ENCODE data around the gene RMI1.

Gene RMI1

GRCh38 chr9:83971485-83971884 is 9.1 kb upstream of the RMI1 start:
- no peak for DNase-seq

- DNase-seq, result no peak
These were observed 8.3 kb upstream of the RMI1 start for GRCh38 chr9:83972286-83972685.

- no peak for DNase-seq
These were observed 5.3 kb upstream of the RMI1 start for GRCh38 chr9:83975300-83975699.

- no peak for DNase-seq
These were observed 4.2 kb upstream of the RMI1 start for GRCh38 chr9:83976372-83976771.

- DNase-seq, result no peak
These were observed 3.4 kb upstream of the RMI1 start for GRCh38 chr9:83977196-83977595.

- DNase-seq, result peak; percentile 26
These were observed 1.4 kb upstream of the RMI1 start for GRCh38 chr9:83978992-83979811.

GRCh38 chr9:83979812-83980394 is 702 bp upstream of the RMI1 start, which contains the start of gene HNRNPK:
TSS of gene HNRNPK (minus strand) at chr9:83980215. CDS start at chr9:83978252, 1,963 bp downstream.
- peak; percentile 96 for DNase-seq

- peak; percentile 23 for DNase-seq
These were observed 694 bp downstream of the RMI1 start for GRCh38 chr9:83981126-83981871.

GRCh38 chr9:83986195-83986594 is 5.6 kb downstream of the RMI1 start:
- no peak for DNase-seq

- no peak for DNase-seq
These were observed 6.3 kb downstream of the RMI1 start for GRCh38 chr9:83986765-83987401.

- DNase-seq, result no peak
These were observed 6.8 kb downstream of the RMI1 start for GRCh38 chr9:83987402-83987791.

- DNase-seq, result no peak
These were observed 7.8 kb downstream of the RMI1 start for GRCh38 chr9:83988411-83988810.

- no peak for DNase-seq
These were observed 10.8 kb downstream of the RMI1 start for GRCh38 chr9:83991355-83991754.

GRCh38 chr9:83992407-83992806 is 11.8 kb downstream of the RMI1 start:
- no peak for DNase-seq

- DNase-seq, result no peak
These were observed 12.3 kb downstream of the RMI1 start for GRCh38 chr9:83992901-83993300.

GRCh38 chr9:83996126-83996525 is 15.5 kb downstream of the RMI1 start:
- no peak for DNase-seq

GRCh38 chr9:83999141-83999918 is 18.7 kb downstream of the RMI1 start:
- DNase-seq, result no peak

- DNase-seq, result no peak
These were observed 19.6 kb downstream of the RMI1 start for GRCh38 chr9:84000186-84000585.

- no peak for DNase-seq
These were observed 21.0 kb downstream of the RMI1 start for GRCh38 chr9:84001621-84002020.

GRCh38 chr9:84002344-84002743 is 21.7 kb downstream of the RMI1 start:
- no peak for DNase-seq

GRCh38 chr9:84003246-84003645 is 22.6 kb downstream of the RMI1 start:
- no peak for DNase-seq

- no peak for DNase-seq
These were observed 27.1 kb downstream of the RMI1 start for GRCh38 chr9:84007662-84008061.

All from NCI-H2227 treated with DMSO at 0.1 percent for 48 hours (cell line).